Right lobe of liver (tissue), 6 donors: Measurements from ENCODE around the gene VDR. TPM values are rescaled to one million over a fixed set of nuclear protein-coding genes. Genes with fewer than 3 reads are reported as not detected.

ENCODE experiments used
- ATAC-seq, 4 donors: fragments of 200-7000 bp; cut with Tn5 transposase; one replicate each; pipeline ENCODE4 v1.9.1; 2020; ENCODE audit warnings: mild to moderate bottlenecking in 4 of 4, moderate library complexity in 4 of 4
- DNase-seq, 3 donors: peaks; one replicate each; pipeline ENCODE4 v3.0.0-alpha.2; 2020
- H3K27ac ChIP-seq, 3 donors: fragments of 200-600 bp; one replicate each; pipeline ENCODE4 v1.8.0; 2022
- H3K27me3 ChIP-seq, 2 donors: fragments of 200-600 bp; one replicate each; pipeline ENCODE4 v1.8.0; 2022
- H3K36me3 ChIP-seq, 4 donors: fragments of 200-600 bp; sonication (generic) in 1 of 4; one replicate each; pipeline versions ENCODE4 v1.5.1 to v1.8.0; 2017 to 2022; ENCODE audit warnings: control low read depth in 1 of 4
- H3K4me1 ChIP-seq, 4 donors: fragments of 200-600 bp; sonication (generic) in 1 of 4; one replicate each; pipeline versions ENCODE4 v1.5.1 to v1.8.0; 2017 to 2022; ENCODE audit warnings: control low read depth in 1 of 4
- H3K4me3 ChIP-seq, 3 donors: fragments of 200-600 bp; one replicate each; pipeline ENCODE4 v1.8.0; 2022
- H3K9me3 ChIP-seq, 4 donors: fragments of 200-600 bp; sonication (generic) in 1 of 4; one replicate each; pipeline versions ENCODE4 v1.5.1 to v1.8.0; 2017 to 2022; ENCODE audit warnings: control low read depth in 1 of 4
- POLR2A ChIP-seq: fragments of 450-650 bp; IDR thresholded peaks from one replicate; pipeline ENCODE4 v1.6.1; 2017; ENCODE audit warnings: antibody characterized with exemption, mild to moderate bottlenecking
- WGBS: methylation state at CpG from one replicate; pipeline ENCODE4 v1.1.6; 2018; ENCODE audit warnings: low coverage, low lambda C conversion rate; ENCODE audit not compliant: insufficient coverage; ENCODE audit errors: missing lambda C conversion rate; 5-methylcytosine and 5-hydroxymethylcytosine counted together
- intact Hi-C, 2 donors: fragments of 100-400 bp; cut with DNase I; formaldehyde crosslinking; loops; one replicate each; pipeline versions ENCODE4 v1.11.2 to v1.14.1; 2022
- total RNA-seq, 6 experiments: library from RNA; depleted of rRNA in 2 of 6; stranded (reverse); fragments of >200 nt in 2 of 6; fragmentation: NEBNext Ultra II Directional in 3 of 6; extraction: Animal tissue kit (Norgen Biotek cat#: 25700) in 3 of 6; gene quantifications; one replicate each; pipeline versions ENCODE4 v1.1.0 to v1.2.4, GENCODE V29; 2016 to 2023
- TF ChIP-seq, protein P1 (sequence below), 4 donors: fragments of 200-600 bp in 3 of 4; fragments of 450-650 bp in 1 of 4; IDR thresholded peaks; one replicate each; pipeline versions ENCODE4 v1.5.1 to v1.8.0; 2016 to 2022; ENCODE audit warnings: antibody characterized with exemption in 4 of 4, mild to moderate bottlenecking in 2 of 4
- donor health status: DM: no; HTN: yes; CAD: no.
- donor health status: DM: no; HTN: no; CAD: no.
- donor health status: DM: no; HTN: no; CAD: no.
- donor health status: DM: no; HTN: yes; CAD: no.
- donor health status: DM: no; HTN: yes; CAD: no.

Gene VDR
- total RNA-seq, 6 experiments from 2014 or later = 0.18 to 1.2 (median 0.39) TPM

DNA sequence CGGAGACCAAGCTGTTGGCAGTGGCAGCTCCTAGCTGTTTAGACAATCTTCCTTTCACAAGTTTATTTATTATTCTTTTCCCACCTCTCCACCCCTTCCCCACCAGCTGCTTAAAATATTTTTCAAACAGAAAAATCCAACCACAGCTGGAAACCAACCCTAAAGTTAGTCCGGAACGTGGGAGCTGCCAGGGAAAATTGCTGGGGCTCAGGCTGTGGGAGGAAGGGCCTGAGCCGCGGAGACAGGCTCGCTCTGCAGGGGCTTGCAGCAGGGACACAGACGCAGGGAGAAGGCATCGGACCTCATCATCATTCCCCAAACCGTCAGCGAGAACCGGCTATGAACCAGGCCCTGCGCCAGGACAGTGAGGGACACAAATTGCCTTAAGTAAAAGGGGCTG, 42.5 kb upstream of the VDR start:
- no peaks in the 10 kb centered on the region for H3K27me3 ChIP-seq
- 95% methylated on average over 12 of the region's 12 CpGs for WGBS
- intact Hi-C loops = no loop called here
- H3K4me3 ChIP-seq = no peak overlapping the region
- H3K4me1 ChIP-seq = peaks cover 0 to 10% (median 4%) of the 10 kb centered on the region in 4 donors
- TF ChIP-seq, protein P1, sequence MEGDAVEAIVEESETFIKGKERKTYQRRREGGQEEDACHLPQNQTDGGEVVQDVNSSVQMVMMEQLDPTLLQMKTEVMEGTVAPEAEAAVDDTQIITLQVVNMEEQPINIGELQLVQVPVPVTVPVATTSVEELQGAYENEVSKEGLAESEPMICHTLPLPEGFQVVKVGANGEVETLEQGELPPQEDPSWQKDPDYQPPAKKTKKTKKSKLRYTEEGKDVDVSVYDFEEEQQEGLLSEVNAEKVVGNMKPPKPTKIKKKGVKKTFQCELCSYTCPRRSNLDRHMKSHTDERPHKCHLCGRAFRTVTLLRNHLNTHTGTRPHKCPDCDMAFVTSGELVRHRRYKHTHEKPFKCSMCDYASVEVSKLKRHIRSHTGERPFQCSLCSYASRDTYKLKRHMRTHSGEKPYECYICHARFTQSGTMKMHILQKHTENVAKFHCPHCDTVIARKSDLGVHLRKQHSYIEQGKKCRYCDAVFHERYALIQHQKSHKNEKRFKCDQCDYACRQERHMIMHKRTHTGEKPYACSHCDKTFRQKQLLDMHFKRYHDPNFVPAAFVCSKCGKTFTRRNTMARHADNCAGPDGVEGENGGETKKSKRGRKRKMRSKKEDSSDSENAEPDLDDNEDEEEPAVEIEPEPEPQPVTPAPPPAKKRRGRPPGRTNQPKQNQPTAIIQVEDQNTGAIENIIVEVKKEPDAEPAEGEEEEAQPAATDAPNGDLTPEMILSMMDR (IDR thresholded peaks at IDR 0.05) = no peak
- no peak for TF ChIP-seq POLR2A
- no peaks in the 10 kb centered on the region for H3K9me3 ChIP-seq
- no peak for DNase-seq
- no peaks in the 10 kb centered on the region for H3K36me3 ChIP-seq
- no peak overlapping the region for H3K27ac ChIP-seq
- no peak for ATAC-seq

DNA sequence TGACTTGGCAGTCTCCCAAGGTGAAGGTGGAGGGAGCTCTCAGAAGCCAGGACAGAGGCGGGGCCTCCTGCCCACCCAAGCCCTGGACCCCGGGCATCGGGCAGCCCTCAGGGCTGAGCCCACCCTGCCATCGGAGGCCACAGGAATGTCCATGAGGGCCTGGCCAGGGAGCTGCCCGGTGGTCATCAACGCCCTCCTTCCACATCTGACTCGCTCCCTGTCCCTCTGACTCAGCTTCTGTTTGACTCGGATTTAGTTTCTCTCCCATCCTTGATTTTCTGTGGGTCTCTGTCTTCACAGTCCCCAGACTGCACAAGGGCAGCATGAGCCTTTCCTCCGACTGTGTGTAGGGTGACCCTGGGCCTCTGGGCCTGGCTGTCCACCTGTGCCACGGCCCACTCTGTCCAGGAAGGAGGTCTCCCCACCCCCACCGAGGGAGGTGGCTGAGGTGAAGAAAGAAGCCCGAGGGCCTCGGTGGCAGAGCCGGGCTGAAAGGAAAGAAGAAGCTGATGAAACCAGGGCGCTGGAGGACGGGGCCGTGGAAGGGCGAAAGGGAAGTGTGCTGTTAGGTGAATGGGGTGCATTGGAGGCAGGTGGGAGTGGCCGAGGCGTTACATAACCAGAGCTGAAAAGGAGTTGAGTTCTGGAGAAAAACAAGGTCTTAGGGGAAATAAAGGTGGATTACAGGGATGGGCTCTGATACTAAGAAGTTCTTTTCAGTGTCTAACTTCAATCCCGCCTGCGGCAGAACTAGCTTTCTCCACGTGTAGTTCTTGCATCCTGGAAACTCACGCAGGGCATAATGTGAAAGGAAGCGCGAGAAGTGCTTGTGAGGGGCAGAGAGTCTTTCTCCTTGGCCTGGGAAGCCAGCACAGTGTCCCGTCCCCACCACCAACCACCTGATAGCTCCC, 41.9 kb upstream of the VDR start:
- ATAC-seq = no peak
- 81% methylated on average over 18 of the region's 27 CpGs for WGBS
- H3K36me3 ChIP-seq = no peaks in the 10 kb centered on the region
- no peak for DNase-seq
- no peak overlapping the region for H3K4me3 ChIP-seq
- no peak overlapping the region for H3K27ac ChIP-seq
- no peaks in the 10 kb centered on the region for H3K27me3 ChIP-seq
- intact Hi-C loops = no loop called here
- TF ChIP-seq, protein P1 (IDR thresholded peaks at IDR 0.05) = no peak
- TF ChIP-seq POLR2A = no peak
- H3K4me1 ChIP-seq = peaks cover 0 to 10% (median 4%) of the 10 kb centered on the region in 4 donors
- no peaks in the 10 kb centered on the region for H3K9me3 ChIP-seq

DNA sequence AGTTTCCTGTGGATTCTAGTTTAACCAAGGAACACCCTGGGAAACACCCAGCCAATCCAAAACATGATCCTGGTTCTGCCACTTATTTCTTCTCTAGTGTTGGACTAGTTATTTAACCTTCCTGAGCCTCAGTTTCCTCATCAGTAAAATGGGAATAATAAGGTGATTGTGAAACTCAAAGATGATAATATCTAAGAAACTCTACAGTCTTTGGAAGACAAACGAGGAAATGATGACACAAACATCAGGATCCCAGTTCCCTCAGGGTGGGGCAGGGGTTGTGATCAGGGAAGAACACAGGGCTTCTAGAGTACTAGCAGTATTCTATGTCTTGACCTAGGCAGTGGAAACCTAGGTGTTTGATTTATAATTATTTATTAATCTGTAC, 40.5 kb upstream of the VDR start:
- DNase-seq (no peak), ATAC-seq (no peak)
- Histone ChIP-seq H3K9me3 (no peaks in the 10 kb centered on the region), H3K27me3 (no peaks in the 10 kb centered on the region), H3K4me1 (peaks cover 0 to 10% (median 4%) of the 10 kb centered on the region in 4 donors), H3K27ac (no peak overlapping the region), H3K36me3 (no peaks in the 10 kb centered on the region), H3K4me3 (no peak overlapping the region)
- intact Hi-C loops = no loop called here
- no peak for TF ChIP-seq POLR2A
- TF ChIP-seq, protein P1 (IDR thresholded peaks at IDR 0.05) = no peak
- 50% methylated on average over 1 of the region's 1 CpG for WGBS

DNA sequence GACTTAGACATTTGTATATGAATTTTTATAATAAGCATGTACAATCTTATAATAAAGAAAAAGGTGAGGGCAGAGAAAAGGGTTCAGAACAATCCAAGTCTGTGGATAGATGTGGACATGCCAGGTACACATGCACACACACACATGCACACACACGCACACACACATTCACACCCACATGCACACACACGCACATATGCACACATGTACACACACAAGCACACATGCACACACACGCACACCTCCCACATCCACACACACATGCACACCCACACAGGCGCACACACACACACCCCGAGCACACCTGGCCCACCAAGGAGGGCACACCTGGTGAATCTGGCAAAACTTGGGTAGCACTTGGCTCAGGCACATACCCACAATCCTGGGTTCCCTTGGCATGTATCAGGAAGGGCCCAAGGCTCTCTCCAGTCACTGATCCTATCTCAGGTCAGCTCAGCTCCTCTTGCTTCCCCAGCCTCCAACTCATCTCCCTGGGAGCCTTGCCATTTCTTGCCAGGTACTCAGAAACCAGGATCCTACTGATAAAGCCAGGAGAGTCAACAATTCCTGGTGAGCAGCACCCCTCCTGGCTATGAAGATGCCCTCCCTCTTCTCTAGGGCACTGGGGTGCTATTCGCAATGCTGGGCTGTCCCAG, 40.0 kb upstream of the VDR start:
- Histone ChIP-seq H3K27me3 (no peaks in the 10 kb centered on the region), H3K36me3 (no peaks in the 10 kb centered on the region), H3K4me1 (peaks cover 0 to 9% (median 3%) of the 10 kb centered on the region in 4 donors), H3K9me3 (no peaks in the 10 kb centered on the region), H3K27ac (no peak overlapping the region), H3K4me3 (no peak overlapping the region)
- DNase-seq (no peak), ATAC-seq (no peak)
- 83% methylated on average over 5 of the region's 6 CpGs for WGBS
- TF ChIP-seq POLR2A = no peak
- TF ChIP-seq, protein P1 (IDR thresholded peaks at IDR 0.05) = no peak
- intact Hi-C loops = no loop called here
